GM18861 (cell line): ENCODE data around the gene GALNT9.
"Not testable (repeated sequence)": the region's sequence is repeated elsewhere in the genome, so short reads cannot be mapped to it uniquely, and the experiment has no call there.

Source experiments
- ATAC-seq: cut with Tn5 transposase; IDR thresholded peaks from one replicate; pipeline ENCODE4 v1.9.1; 2021; ENCODE audit not compliant: unreplicated experiment

Gene GALNT9

DNA sequence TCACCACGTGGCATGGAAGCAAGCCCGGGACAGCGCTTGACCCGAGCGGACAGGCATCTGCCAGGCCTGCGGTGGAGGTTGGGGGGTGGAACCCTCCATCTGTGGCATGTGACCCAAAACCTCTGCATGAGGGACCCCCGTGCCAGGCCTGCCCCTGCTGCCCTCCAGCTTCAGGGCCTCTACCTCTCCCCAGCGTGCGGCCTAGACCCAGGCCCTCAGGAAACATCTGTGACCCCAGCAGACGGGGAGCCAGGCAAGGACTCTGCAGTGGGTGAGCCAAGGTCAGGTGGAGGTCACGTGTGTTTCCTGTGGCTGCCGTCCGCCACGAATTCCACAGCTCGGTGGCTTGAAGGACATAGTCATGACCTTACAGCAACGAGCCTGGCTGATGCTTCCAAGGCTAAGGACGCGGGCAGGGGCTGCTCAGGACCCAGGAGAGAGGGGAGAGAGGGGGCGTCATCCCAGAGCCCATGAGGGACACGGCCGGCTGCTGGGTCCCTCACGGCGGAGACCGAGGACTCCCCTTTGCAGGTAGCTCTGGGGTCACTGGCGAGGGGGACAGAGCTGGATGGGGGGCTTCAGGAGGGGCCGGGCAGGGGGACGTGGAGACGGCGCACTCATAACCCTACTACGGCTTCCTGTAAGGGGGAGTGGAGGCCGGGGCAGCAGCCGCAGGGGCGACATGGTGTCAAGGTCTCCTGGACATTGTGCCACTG lies 91.5 kb downstream of the GALNT9 start:
- no peak for ATAC-seq

DNA sequence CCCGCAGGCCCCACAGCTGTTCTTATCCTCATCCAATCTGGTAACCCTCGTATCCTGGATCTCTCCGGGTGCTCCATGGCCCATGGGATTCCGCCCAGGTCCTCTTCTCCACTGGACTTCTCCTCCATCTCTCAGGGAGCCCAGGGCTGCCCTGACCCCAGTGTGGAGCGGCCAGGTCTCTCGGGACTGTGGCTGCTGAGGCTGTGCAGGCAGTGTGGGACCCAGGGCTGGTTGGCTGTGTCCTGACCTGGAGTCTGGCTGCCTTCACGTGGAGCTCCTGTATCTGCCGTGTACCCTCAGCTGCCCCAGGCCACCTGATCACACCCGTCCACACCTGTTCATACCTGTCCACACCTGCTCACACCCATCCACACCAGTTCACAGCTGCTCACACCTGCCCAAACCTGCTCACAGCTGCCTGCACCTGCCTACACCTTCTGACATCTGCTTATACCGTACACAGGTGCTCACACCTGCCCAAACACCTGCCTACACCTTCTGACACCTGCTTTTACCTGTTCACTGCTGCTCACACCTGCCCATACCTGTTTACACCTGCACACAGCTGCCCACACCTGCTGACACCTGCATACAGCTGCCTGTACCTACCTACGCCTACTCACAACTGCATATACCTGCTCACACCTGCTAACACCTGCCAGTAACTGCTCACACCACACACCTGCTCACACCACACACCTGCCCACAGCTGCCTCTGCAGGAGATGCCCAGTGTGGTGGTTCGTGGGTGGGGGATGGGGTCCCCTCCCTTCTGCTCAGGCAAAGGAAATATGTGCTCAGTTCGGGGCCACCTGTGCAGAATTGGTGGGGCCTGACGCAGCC lies 92.2 kb downstream of the GALNT9 start:
- ATAC-seq, result no peak

DNA sequence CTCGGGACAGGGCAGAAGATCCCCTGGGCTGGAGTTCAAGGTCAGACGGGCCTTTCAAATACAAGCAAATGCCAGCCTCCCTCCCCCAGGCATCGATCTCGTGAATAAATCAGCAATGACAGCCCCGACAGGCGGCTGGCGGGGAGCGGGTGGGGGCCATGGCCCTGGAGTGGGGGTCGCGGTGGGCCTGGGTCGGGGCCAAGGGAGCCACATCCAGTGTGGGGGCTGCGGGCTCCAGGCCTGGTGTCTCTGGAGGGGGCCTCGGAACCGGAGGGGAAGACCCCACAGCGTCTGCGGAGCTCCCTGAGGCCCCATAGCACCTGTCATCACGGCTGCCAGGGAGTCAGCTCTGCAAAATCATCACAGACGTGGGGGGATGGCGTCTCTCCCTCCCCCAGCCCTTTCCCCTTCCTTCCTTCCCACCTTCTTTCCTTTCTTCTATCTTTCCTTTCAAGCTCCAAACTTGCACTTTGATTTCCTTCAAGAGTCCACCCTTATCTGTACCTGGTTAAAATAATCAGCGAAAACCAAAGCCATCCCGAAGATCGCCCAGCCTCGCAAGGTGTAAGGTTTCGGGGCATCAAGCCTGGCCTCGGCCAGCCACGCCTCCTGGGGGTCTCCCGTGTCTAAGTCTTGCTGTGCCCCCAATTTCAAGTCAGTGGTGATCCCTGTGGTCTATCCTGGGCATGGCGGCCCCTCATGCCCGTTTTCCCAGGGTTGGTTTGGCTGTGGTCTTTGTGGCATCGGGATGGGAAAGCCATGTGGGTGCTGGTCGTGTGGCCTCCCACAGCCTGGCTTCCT lies 93.1 kb downstream of the GALNT9 start:
- no peak for ATAC-seq

DNA sequence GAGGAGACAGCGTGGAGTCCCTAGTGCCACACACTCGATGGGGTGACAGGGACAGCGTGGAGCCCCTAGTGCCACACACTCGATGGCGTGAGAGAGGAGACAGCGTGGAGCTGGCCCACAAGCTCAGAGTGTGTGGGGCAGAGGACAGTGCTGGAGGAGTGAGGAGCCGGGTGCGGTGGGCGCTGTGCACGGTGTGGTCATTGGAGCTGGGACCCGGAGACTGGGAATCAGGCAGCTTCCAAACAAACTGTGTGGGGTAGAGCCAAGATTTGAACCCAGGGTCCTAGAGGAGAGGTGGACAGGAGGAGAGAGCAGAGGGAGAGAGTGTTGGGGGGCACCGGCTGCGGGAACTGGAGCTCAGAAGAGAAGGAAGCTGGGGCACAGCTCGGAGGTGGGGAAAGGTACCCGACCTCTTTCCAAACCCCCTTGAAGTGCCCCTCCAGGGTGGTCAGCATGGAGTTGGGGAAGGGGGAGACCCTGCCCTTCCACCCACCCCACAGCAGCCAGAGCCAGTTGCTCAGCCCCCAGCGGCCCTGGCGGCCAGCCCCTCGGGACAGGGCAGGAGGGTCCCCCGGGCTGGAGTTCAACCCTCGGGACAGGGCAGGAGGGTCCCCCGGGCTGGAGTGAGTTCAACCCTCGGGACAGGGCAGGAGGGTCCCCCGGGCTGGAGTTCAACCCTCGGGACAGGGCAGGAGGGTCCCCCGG lies 94.1 kb downstream of the GALNT9 start:
- ATAC-seq, result no peak

DNA sequence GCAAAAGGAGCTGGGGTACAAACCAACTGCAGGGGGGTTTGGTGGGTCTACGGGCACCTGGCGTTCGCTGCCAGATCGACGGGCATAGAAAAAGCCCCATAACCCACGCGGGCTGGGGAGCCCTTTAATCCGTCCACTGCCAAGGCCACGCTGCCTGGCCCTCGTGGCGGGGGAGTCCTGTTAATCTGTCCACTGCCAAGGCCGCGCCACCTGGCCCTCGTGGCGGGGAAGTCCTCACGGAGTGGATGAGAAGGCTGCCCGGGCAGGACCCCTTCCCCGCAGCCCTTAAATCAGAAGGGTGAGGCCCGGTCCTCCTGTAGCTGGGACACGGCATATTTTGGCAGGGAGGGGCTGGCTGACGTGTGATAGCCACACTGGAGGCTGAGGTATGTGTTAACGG lies 99.0 kb downstream of the GALNT9 start:
- no peak for ATAC-seq

DNA sequence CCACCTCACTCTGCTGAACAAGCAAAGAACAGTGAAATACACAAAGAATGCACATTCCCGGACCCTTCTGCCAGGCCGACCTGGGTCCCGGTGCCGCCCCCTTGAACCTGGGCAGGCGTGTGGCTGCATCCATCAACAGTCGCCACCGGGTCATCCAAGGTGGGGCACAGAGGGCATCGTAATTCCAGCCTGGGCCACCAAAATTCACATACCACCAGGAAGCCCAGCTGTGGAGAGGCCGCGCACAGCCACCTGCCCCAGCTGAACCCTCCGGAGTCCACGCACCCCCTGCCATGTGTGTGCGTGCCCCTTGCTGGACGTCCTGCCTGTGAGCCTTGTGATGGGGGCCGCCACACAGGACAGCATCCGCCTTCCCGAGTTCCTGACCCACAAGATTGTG lies 99.5 kb downstream of the GALNT9 start:
- ATAC-seq, result no peak

DNA sequence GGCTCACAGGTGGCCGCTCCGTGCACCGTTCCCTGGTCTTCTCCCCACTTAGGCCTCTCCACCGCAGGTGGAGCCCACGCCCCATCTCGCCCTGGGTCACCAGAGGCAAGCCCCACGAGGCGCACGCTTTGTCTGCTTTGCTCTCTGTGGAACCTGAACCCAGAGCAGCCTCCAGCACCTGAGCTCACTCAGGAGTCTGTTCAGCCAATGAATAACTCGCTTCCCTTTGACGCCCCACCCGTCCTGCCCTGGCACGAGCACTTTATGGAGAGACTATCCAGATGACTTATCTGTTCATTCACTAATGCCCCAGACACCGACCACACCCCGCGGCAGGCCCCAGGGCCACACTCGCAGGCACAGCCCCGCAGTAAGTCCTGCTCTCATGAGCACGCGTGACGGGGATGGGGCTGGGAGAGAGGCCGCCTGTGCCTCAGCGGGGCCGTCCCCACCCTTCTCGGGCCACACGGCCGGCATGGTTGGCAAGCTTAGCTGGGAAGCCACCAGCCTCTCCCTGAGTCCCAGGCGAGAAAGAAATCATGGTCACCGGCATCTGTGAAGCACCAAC lies 100.1 kb downstream of the GALNT9 start:
- ATAC-seq, result no peak

DNA sequence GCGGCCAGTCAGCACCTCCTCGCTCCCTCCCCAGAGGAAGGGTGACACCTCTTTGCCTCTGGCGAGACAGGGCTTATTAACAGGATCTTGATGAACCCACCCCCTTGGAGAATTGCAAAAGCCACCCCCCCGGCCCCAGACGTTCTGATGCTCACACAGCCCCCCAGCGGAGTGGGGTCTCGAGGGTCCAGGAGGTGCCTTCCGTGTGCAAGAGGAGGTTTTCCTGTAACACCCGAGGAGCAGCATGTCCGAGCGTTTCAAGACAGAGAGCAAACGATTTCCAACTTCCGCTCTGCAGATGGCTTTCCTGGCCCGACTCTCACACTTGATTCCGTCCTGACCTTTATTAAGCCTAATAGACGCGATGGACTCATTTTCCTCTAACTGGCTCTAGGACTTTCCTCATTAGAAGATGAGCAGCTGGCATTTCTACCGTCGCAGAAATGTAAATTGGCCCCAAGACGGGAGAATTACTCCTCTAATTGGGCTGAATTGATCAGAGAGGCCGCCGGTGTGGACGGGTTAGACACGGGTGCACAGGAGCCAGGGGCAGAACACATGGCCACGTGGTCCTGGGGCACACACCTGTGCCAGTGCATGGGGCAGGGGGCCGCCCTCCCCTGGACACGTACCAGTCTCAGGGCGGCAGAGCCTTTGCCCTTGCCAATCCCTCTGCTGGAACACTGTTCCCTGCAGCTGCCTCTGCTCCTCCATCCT lies 100.8 kb downstream of the GALNT9 start:
- no peak for ATAC-seq

DNA sequence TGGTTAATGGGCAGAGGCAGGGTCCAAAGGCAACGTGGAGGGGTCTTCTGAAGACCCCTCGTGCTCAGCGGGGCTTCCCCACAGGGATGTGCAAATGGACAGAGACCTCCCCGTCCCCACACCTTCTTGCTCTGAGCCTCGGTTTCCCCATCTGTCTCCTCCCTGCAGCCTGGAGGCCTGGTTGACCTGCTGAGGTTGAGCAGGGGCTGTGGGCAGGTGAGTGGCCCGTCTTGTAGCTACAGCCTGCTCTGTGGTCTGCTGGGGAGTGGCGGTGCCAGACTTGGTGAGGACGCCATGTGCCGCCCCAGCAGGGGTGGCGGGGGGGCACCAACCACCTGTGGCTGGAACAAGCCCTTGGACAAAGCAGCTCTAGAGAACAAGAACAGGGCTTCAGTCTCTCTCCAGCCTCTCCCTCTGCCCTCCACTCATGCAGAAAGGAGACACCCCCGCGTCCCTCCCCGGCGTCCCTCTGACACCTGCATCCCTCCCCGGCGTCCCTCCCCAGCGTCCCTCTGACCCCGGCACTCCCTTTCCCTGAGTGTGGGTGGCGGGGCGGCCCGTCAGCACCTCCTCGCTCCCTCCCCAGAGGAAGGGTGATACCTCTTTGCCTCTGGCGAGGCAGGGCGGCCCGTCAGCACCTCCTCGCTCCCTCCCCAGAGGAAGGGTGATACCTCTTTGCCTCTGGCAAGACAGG lies 101.5 kb downstream of the GALNT9 start:
- ATAC-seq, result no peak

DNA sequence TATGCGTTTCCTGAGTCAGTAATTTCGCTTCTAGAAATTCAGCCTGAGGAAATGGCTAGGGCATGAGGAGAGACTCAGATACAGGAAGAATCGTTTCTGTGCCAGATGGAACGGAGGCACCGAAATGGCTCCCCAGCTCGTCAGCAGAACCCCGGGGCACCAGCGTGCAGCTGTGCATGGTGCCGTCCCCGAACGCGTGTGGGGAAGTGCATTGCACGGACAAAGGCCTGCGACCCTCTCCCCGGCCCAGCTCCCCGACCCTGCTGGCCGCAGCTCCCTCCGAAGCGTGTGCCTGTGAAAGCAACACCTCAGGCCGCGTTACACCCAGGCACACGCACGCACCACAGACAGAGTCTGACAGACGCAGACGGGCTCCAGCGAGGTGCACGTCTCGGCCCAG lies 102.3 kb downstream of the GALNT9 start:
- ATAC-seq, result no peak

DNA sequence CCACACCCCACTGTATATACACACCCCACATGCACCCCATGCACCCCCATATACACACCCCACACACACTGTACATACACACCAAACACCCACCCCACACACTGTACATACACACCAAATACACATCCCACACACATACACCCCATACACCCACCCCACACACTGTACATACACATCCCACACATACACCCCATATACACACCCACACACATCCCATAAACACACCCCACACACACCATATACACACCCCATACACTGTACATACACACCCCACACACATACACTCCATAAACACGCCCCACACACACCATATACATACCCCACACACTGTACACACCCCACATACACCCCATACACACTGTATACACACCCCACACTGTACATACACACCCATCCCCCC lies 102.8 kb downstream of the GALNT9 start:
- ATAC-seq, result no peak

DNA sequence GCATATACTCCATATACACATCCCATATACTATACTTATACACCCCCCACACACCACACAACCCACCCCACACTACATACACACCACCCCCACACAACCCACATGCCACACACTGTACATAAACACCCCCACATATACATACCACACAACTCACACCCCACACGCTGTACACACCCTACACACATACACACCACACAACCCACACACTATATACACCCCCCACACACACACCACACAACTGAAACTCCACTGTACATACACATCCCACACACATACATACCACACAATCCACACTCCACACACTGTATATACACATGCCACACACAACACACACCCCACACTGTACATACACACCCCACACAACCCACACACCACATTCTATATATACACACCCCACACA lies 104.2 kb downstream of the GALNT9 start:
- ATAC-seq, result no peak

DNA sequence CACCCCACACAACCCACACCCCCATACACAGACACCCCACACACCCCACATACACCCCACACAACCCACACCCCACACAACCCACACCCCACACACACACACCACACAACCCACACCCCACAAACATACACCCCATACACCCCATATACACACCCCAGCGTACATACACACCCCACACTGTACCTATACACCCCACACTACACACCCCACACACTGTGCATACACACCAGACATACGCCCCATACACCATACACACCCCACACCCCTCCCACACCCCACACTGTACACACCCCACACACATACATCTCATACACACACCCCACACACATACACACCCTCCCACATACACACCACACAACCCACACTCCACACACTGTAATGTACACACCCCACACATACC lies 104.9 kb downstream of the GALNT9 start:
- ATAC-seq, result no peak

DNA sequence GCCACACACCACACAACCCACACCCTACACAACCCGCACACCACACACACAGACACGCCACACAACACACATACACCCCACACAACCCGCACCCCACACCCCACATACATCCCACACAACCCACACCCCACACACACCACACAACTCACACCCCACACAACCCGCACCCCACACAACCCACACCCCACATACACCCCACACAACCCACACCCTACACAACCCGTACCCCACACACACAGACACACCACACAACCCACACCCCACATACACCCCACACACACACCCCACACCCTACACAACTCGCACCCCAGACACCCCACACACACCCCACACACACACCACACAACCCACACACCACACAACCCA lies 106.6 kb downstream of the GALNT9 start:
- no peak for ATAC-seq

DNA sequence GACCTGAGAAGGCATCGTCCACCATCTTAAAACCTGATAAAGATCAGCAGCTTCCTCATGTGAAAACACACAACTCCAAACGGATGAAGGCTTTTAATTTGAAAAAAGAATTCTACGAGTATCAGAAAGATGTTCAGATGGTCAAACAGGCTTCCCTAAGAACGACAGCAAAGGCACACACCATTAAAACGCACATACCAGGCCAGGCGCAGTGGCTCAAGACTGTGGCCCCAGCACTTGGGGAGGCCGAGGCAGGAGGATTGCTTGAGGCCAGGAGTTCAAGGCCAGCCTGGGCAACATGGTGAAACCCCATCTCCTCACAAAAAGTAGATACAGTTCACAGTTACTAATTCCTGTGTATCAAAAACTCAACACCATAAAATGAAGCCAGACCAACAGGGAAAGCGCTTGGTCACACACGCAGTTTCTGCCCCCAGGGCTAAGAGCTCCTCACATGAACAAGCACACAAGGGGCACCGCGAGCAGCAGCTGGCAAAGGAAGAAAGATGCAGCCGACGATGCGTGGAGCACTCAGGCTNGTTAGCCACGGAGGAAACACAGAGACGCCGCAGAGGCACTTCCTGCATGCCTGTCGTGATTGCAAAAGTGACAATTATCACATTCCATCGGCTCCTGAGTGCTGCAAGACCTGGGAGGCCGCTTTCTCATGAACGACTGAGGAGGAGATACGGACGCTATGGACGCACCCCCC lies 107.1 kb downstream of the GALNT9 start:
- ATAC-seq, result no peak

DNA sequence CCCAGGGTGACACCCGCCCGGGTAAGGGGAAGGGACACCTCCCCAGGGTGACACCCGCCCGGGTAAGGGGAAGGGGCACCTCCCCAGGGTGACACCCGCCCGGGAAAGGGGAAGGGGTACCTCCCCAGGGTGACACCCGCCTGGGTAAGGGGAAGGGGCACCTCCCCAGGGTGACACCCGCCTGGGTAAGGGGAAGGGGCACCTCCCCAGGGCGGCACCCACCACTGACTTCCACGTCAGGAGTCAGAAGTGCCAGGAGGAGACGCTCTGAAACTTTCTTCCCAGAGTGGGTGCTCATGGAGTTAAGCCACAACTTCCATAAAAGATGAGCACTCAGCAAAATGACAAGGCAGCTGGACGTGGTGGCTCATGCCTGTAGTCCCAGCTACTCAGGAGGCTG lies 109.6 kb downstream of the GALNT9 start:
- not testable (repeated sequence) for ATAC-seq

DNA sequence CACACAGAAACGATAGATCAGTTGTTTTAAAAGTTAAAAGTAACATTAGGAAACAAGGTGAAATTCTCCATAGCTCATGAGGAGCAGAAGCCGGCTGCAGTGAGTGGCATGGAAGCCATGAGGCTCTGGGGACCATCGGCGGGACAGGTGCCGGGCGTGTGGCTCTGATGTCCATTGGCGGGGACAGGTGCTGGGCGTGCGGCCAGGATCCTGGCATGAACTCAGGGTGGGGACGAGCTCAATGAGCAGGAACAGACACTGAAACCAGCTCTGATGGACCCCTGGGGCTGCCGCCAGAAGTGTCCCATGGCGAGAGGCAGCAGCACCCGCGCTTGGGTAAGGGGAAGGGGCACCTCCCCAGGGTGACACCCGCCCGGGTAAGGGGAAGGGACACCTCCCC lies 110.1 kb downstream of the GALNT9 start:
- ATAC-seq, result no peak

DNA sequence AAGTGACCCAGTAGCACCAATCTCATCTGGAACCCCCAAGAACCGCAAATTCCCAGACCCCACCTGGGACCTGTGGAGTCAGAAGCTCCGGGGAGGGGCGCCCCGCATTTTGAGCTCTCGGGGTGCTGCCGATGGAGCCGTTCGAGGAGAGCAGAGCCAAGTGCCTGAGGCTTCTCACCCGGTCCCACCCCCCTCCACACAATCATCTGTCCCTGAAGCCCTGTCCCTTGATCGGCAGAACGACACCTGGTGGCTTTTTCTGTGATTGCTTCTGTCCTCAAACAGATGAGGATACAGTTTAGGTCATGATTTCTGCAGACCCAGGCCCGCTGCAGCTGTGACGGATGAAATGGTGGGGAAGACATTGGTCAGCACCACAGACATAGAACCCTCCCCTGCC lies 110.5 kb downstream of the GALNT9 start:
- ATAC-seq, result no peak

DNA sequence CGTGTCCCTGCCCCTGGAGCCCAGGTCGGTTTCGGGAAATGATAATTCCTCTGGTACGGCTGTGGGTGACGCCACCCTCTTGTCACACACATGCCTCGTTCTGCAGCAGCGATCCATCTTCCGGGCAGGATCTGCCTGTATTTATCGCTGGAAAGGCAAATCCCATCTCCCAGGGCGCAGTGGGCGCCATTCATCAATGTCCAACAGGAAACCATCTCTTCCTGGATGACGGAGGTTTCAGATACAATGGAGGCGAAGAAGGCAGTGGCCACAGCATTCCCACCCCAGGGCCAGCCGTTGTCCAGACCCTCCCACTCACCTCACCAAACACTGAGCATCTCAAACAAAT lies 110.9 kb downstream of the GALNT9 start:
- no peak for ATAC-seq
